Neural cell (in vitro differentiated cells): ENCODE measurements around the gene OR6C75. TPM values are rescaled to one million over a fixed set of nuclear protein-coding genes. Genes with fewer than 3 reads are reported as not detected.

Source experiments
- H2AFZ ChIP-seq: fragments of 200-600, 300-800 bp; sonication (generic), shearing (Covaris generic); 2 replicates; pipeline ENCODE4 v1.6.0; 2014; ENCODE audit warnings: low read depth, mild to moderate bottlenecking, antibody characterized with exemption, low read length, moderate library complexity
- H3F3A ChIP-seq: fragments of 200-600 bp; shearing (Covaris generic); 2 replicates; pipeline ENCODE4 v1.6.1; 2016; ENCODE audit warnings: mild to moderate bottlenecking, moderate library complexity, mixed read lengths, antibody characterized with exemption, low read length; ENCODE audit not compliant: insufficient read depth, poor library complexity, severe bottlenecking
- H3K27ac ChIP-seq: fragments of 200-600, 300-800 bp; sonication (generic), shearing (Covaris generic); 2 replicates; pipeline ENCODE4 v1.5.1; 2014; ENCODE audit warnings: mild to moderate bottlenecking, low read length, moderate library complexity
- H3K27me3 ChIP-seq: fragments of 300-800, 200-600 bp; sonication (generic), shearing (Covaris generic); 2 replicates; pipeline ENCODE4 v1.6.0; 2014; ENCODE audit warnings: mild to moderate bottlenecking, low read depth, low read length, moderate library complexity; ENCODE audit not compliant: insufficient read depth
- H3K36me3 ChIP-seq: fragments of 300-800, 200-600 bp; sonication (generic), shearing (Covaris generic); 2 replicates; pipeline ENCODE4 v1.5.1; 2014; ENCODE audit warnings: mild to moderate bottlenecking, antibody characterized with exemption, low read length, moderate library complexity; ENCODE audit not compliant: insufficient read depth
- H3K4me2 ChIP-seq: fragments of 300-800, 200-600 bp; sonication (generic), shearing (Covaris generic); 2 replicates; pipeline ENCODE4 v1.6.0; 2014; ENCODE audit warnings: mild to moderate bottlenecking, low read length
- H3K4me3 ChIP-seq: fragments of 300-800, 200-600 bp; sonication (generic), shearing (Covaris generic); 2 replicates; pipeline ENCODE4 v1.5.1; 2014; ENCODE audit warnings: mild to moderate bottlenecking, low read length, moderate library complexity
- H3K79me2 ChIP-seq: fragments of 200-600 bp; shearing (Covaris generic); replicated peaks from 2 replicates; pipeline ENCODE4 v1.6.0; 2014; ENCODE audit warnings: mild to moderate bottlenecking, low read length, moderate library complexity; ENCODE audit not compliant: insufficient read depth
- H3K9ac ChIP-seq: fragments of 300-800, 200-600 bp; sonication (generic), shearing (Covaris generic); 2 replicates; pipeline ENCODE4 v1.6.1; 2016; ENCODE audit warnings: mild to moderate bottlenecking, low read length, mixed read lengths
- H3K9me2 ChIP-seq: fragments of 200-600 bp; shearing (Covaris generic); 2 replicates; pipeline ENCODE4 v1.6.1; 2016; ENCODE audit warnings: mild to moderate bottlenecking, low read length, mixed read lengths; ENCODE audit not compliant: insufficient read depth
- H3K9me3 ChIP-seq: fragments of 200-600, 300-800 bp; sonication (generic), shearing (Covaris generic); 2 replicates; pipeline ENCODE4 v1.6.1; 2016; ENCODE audit warnings: mild to moderate bottlenecking, mixed run types, low read length, moderate library complexity, mixed read lengths
- H4K20me1 ChIP-seq: fragments of 200-600 bp; shearing (Covaris generic); 2 replicates; pipeline ENCODE4 v1.6.1; 2016; ENCODE audit warnings: mild to moderate bottlenecking, mixed run types; ENCODE audit not compliant: insufficient read depth
- EP300 ChIP-seq: fragments of 450-650 bp; conservative IDR thresholded peaks from 2 replicates; pipeline ENCODE4 v1.6.1; 2014; ENCODE audit warnings: antibody characterized with exemption, mild to moderate bottlenecking, moderate library complexity; ENCODE audit not compliant: poor library complexity, severe bottlenecking
- EZH2 ChIP-seq: fragments of 200-600, 300-800 bp; shearing (Covaris generic), sonication (generic); IDR thresholded peaks from 2 replicates; pipeline ENCODE4 v1.6.1; 2014; ENCODE audit warnings: antibody characterized with exemption, low read length, borderline replicate concordance, mild to moderate bottlenecking; ENCODE audit not compliant: insufficient read depth, poor library complexity, severe bottlenecking
- MXI1 ChIP-seq: fragments of 450-650 bp; conservative IDR thresholded peaks from 2 replicates; pipeline ENCODE4 v1.6.1; 2014; ENCODE audit warnings: antibody characterized with exemption, mild to moderate bottlenecking; ENCODE audit not compliant: poor library complexity, severe bottlenecking
- POLR2AphosphoS5 ChIP-seq: IDR thresholded peaks from 2 replicates; pipeline ENCODE4 v1.6.1; 2012
- RAD21 ChIP-seq: fragments of 450-650 bp; conservative IDR thresholded peaks from 2 replicates; pipeline ENCODE4 v1.6.1; 2014; ENCODE audit warnings: antibody characterized with exemption, mild to moderate bottlenecking, moderate library complexity
- SMC3 ChIP-seq: fragments of 450-650 bp; conservative IDR thresholded peaks from 2 replicates; pipeline ENCODE4 v1.6.1; 2014; ENCODE audit warnings: antibody characterized with exemption, mild to moderate bottlenecking, moderate library complexity; ENCODE audit not compliant: poor library complexity
- TAF1 ChIP-seq: IDR thresholded peaks from 2 replicates; pipeline ENCODE4 v1.6.1; 2012; ENCODE audit warnings: low read depth
- polyA plus RNA-seq: library from polyadenylated mRNA; depleted of rRNA; stranded (reverse); fragments of >200 nt; gene quantifications from 2 replicates; pipeline ENCODE4 v1.2.3, GENCODE V29; 2014
- TF ChIP-seq, protein P1 (sequence below): fragments of 450-650 bp; IDR thresholded peaks from 2 replicates; pipeline ENCODE4 v1.5.1; 2014; ENCODE audit warnings: antibody characterized with exemption, mild to moderate bottlenecking, moderate library complexity; ENCODE audit not compliant: poor library complexity, severe bottlenecking
- TF ChIP-seq, protein P2 (sequence below): IDR thresholded peaks from 2 replicates; pipeline ENCODE4 v1.6.1; 2012; ENCODE audit warnings: borderline replicate concordance

OR6C75 gene
- polyA plus RNA-seq, 1 donor from 2014 or later, result not detected

DNA sequence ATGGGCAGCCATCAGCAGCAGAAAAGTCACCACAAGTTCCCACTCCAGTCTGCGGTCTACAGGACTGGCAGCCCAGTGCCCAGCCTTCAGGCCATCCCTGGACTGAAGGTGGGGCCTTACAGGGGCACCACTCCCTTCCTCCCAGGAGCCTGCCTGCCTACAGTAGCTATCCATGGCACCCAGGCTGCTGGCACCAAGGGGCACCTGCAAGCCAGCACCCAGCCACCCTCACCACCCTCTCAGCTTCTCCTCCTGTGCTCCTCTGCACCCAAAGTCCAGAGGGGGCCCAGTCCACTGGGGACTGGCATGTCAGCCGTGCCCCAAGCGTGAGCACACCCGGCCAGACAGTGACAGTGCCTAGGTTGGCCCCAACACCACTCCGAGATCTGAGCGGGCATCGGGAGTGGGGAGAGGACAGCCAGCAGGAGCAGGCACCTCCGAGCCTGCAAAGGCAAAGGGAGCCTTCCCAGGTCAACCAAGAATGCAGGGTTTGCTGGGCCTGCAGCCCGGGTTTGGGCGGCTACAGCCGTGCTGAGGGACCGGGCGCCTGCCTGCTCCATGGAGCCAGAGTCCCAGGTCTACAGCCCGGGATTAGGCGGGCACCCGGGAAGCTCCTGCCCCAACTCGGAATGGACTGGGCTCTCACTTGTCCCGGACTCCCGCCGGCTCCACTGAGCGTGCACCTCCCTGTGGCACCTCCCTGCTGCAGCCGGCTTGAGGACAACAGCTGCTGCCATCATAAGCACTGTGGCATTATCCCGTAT, 29.4 kb downstream of the OR6C75 start:
- H3K9ac ChIP-seq, result no peak overlapping the region
- no peak overlapping the region for H3K4me3 ChIP-seq
- no peaks in the 10 kb centered on the region for H3F3A ChIP-seq
- H3K9me3 ChIP-seq, result no peaks in the 10 kb centered on the region
- H3K36me3 ChIP-seq, result no peaks in the 10 kb centered on the region
- no peak overlapping the region for H2AFZ ChIP-seq
- H4K20me1 ChIP-seq, result no peaks in the 10 kb centered on the region
- no peak overlapping the region for H3K4me2 ChIP-seq
- H3K27me3 ChIP-seq, result no peaks in the 10 kb centered on the region
- no peak overlapping the region for H3K27ac ChIP-seq
- TF ChIP-seq TAF1, result no peak
- TF ChIP-seq, protein P1, sequence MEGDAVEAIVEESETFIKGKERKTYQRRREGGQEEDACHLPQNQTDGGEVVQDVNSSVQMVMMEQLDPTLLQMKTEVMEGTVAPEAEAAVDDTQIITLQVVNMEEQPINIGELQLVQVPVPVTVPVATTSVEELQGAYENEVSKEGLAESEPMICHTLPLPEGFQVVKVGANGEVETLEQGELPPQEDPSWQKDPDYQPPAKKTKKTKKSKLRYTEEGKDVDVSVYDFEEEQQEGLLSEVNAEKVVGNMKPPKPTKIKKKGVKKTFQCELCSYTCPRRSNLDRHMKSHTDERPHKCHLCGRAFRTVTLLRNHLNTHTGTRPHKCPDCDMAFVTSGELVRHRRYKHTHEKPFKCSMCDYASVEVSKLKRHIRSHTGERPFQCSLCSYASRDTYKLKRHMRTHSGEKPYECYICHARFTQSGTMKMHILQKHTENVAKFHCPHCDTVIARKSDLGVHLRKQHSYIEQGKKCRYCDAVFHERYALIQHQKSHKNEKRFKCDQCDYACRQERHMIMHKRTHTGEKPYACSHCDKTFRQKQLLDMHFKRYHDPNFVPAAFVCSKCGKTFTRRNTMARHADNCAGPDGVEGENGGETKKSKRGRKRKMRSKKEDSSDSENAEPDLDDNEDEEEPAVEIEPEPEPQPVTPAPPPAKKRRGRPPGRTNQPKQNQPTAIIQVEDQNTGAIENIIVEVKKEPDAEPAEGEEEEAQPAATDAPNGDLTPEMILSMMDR, result no peak
- TF ChIP-seq, protein P2, sequence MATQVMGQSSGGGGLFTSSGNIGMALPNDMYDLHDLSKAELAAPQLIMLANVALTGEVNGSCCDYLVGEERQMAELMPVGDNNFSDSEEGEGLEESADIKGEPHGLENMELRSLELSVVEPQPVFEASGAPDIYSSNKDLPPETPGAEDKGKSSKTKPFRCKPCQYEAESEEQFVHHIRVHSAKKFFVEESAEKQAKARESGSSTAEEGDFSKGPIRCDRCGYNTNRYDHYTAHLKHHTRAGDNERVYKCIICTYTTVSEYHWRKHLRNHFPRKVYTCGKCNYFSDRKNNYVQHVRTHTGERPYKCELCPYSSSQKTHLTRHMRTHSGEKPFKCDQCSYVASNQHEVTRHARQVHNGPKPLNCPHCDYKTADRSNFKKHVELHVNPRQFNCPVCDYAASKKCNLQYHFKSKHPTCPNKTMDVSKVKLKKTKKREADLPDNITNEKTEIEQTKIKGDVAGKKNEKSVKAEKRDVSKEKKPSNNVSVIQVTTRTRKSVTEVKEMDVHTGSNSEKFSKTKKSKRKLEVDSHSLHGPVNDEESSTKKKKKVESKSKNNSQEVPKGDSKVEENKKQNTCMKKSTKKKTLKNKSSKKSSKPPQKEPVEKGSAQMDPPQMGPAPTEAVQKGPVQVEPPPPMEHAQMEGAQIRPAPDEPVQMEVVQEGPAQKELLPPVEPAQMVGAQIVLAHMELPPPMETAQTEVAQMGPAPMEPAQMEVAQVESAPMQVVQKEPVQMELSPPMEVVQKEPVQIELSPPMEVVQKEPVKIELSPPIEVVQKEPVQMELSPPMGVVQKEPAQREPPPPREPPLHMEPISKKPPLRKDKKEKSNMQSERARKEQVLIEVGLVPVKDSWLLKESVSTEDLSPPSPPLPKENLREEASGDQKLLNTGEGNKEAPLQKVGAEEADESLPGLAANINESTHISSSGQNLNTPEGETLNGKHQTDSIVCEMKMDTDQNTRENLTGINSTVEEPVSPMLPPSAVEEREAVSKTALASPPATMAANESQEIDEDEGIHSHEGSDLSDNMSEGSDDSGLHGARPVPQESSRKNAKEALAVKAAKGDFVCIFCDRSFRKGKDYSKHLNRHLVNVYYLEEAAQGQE, result no peak
- no peak for TF ChIP-seq POLR2AphosphoS5
- no peak for TF ChIP-seq EP300
- no peak for TF ChIP-seq EZH2
- no peak for TF ChIP-seq SMC3
- no peak for TF ChIP-seq MXI1
- no peak for TF ChIP-seq RAD21
- H3K79me2 ChIP-seq, result no peaks in the 10 kb centered on the region
- no peaks in the 10 kb centered on the region for H3K9me2 ChIP-seq

DNA sequence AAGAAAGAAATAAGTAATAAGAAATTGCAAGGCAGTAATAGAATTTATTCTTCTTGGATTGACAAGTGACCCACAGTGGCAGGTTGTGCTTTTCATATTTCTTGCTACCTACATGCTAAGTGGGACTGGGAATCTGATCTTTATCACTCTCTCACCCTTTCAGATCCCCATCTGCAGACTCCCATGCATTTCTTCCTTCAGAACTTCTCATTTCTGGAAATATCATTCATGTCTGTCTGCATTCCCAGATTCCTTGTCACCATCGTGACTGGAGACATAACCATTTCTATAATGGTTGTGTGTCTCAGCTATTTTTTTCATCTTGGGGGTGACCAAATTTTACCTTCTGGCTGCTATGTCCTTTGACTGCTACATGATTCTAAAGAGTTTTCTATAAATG, 33.6 kb downstream of the OR6C75 start:
- no peak overlapping the region for H2AFZ ChIP-seq
- no peaks in the 10 kb centered on the region for H4K20me1 ChIP-seq
- no peak overlapping the region for H3K27ac ChIP-seq
- H3K4me2 ChIP-seq, result no peak overlapping the region
- no peak overlapping the region for H3K4me3 ChIP-seq
- H3F3A ChIP-seq, result no peaks in the 10 kb centered on the region
- H3K36me3 ChIP-seq, result no peaks in the 10 kb centered on the region
- H3K9me2 ChIP-seq, result no peaks in the 10 kb centered on the region
- no peaks in the 10 kb centered on the region for H3K79me2 ChIP-seq
- H3K9ac ChIP-seq, result no peak overlapping the region
- no peaks in the 10 kb centered on the region for H3K9me3 ChIP-seq
- no peaks in the 10 kb centered on the region for H3K27me3 ChIP-seq
- TF ChIP-seq POLR2AphosphoS5 (no peak), SMC3 (no peak), EZH2 (no peak), MXI1 (no peak), TAF1 (no peak), RAD21 (no peak), EP300 (no peak)
- TF ChIP-seq, protein P1, result no peak
- TF ChIP-seq, protein P2, result no peak
